Measurements from ENCODE around the gene CTSE. TPM values are rescaled to one million over a fixed set of nuclear protein-coding genes. Genes with fewer than 3 reads are reported as not detected.

Gene CTSE
- polyA plus RNA-seq, 1 donor: 19.6 TPM

- no CpG with 5 or more reads among the region's 3 CpGs for WGBS (ENCODE audit: insufficient coverage, low lambda C conversion rate)
- Histone ChIP-seq H3K4me3 (ENCODE audit: low read length) (no peak overlapping the region), H3K27ac (ENCODE audit: low read length) (no peak overlapping the region), H3K36me3 (ENCODE audit: control insufficient read depth, insufficient read depth, low read length) (no peaks in the 10 kb centered on the region), H3K4me1 (ENCODE audit: control insufficient read depth, insufficient read depth, low read length) (no peaks in the 10 kb centered on the region), H3K9me3 (ENCODE audit: control insufficient read depth, low read depth, low read length) (no peaks in the 10 kb centered on the region), H3K27me3 (ENCODE audit: control insufficient read depth, insufficient read depth, low read length) (no peaks in the 10 kb centered on the region)
- no peak for DNase-seq
Measured at GRCh38 chr1:205980237-205980870, 43.3 kb downstream of the CTSE start.

GRCh38 chr1:205979301-205979700 lies 44.4 kb downstream of the CTSE start:
- H3K27ac ChIP-seq (ENCODE audit: low read length): no peak overlapping the region
- no peak for DNase-seq
- H3K4me1 ChIP-seq (ENCODE audit: control insufficient read depth, insufficient read depth, low read length): no peaks in the 10 kb centered on the region
- no peaks in the 10 kb centered on the region for H3K27me3 ChIP-seq (ENCODE audit: control insufficient read depth, insufficient read depth, low read length)
- peaks cover 6% of the 10 kb centered on the region for H3K9me3 ChIP-seq (ENCODE audit: control insufficient read depth, low read depth, low read length)
- WGBS (ENCODE audit: insufficient coverage, low lambda C conversion rate): no CpG with 5 or more reads among the region's 6 CpGs
- no peaks in the 10 kb centered on the region for H3K36me3 ChIP-seq (ENCODE audit: control insufficient read depth, insufficient read depth, low read length)
- no peak overlapping the region for H3K4me3 ChIP-seq (ENCODE audit: low read length)

GRCh38 chr1:205978676-205979075 lies 45.0 kb downstream of the CTSE start:
- H3K4me1 ChIP-seq (ENCODE audit: control insufficient read depth, insufficient read depth, low read length): no peaks in the 10 kb centered on the region
- no peak overlapping the region for H3K4me3 ChIP-seq (ENCODE audit: low read length)
- DNase-seq: no peak
- no CpG with 5 or more reads among the region's 7 CpGs for WGBS (ENCODE audit: insufficient coverage, low lambda C conversion rate)
- H3K27ac ChIP-seq (ENCODE audit: low read length): no peak overlapping the region
- H3K27me3 ChIP-seq (ENCODE audit: control insufficient read depth, insufficient read depth, low read length): no peaks in the 10 kb centered on the region
- H3K36me3 ChIP-seq (ENCODE audit: control insufficient read depth, insufficient read depth, low read length): no peaks in the 10 kb centered on the region
- peaks cover 13% of the 10 kb centered on the region for H3K9me3 ChIP-seq (ENCODE audit: control insufficient read depth, low read depth, low read length)

- H3K27ac ChIP-seq (ENCODE audit: low read length): no peak overlapping the region
- H3K9me3 ChIP-seq (ENCODE audit: control insufficient read depth, low read depth, low read length): peaks cover 23% of the 10 kb centered on the region
- H3K36me3 ChIP-seq (ENCODE audit: control insufficient read depth, insufficient read depth, low read length): no peaks in the 10 kb centered on the region
- no CpG with 5 or more reads among the region's 2 CpGs for WGBS (ENCODE audit: insufficient coverage, low lambda C conversion rate)
- H3K4me3 ChIP-seq (ENCODE audit: low read length): no peak overlapping the region
- H3K27me3 ChIP-seq (ENCODE audit: control insufficient read depth, insufficient read depth, low read length): no peaks in the 10 kb centered on the region
- peak; percentile 47 to 64 for DNase-seq
- no peaks in the 10 kb centered on the region for H3K4me1 ChIP-seq (ENCODE audit: control insufficient read depth, insufficient read depth, low read length)
Measured at GRCh38 chr1:205977402-205978014, 46.2 kb downstream of the CTSE start.

GRCh38 chr1:205976708-205977401 lies 46.8 kb downstream of the CTSE start:
- H3K4me1 ChIP-seq (ENCODE audit: control insufficient read depth, insufficient read depth, low read length): no peaks in the 10 kb centered on the region
- peak; percentile 40 to 45 for DNase-seq
- H3K36me3 ChIP-seq (ENCODE audit: control insufficient read depth, insufficient read depth, low read length): no peaks in the 10 kb centered on the region
- no peak overlapping the region for H3K27ac ChIP-seq (ENCODE audit: low read length)
- no peak overlapping the region for H3K4me3 ChIP-seq (ENCODE audit: low read length)
- no CpG with 5 or more reads among the region's 8 CpGs for WGBS (ENCODE audit: insufficient coverage, low lambda C conversion rate)
- peaks cover 23% of the 10 kb centered on the region for H3K9me3 ChIP-seq (ENCODE audit: control insufficient read depth, low read depth, low read length)
- H3K27me3 ChIP-seq (ENCODE audit: control insufficient read depth, insufficient read depth, low read length): no peaks in the 10 kb centered on the region

- Histone ChIP-seq H3K4me3 (ENCODE audit: low read length) (no peak overlapping the region), H3K27me3 (ENCODE audit: control insufficient read depth, insufficient read depth, low read length) (no peaks in the 10 kb centered on the region), H3K27ac (ENCODE audit: low read length) (no peak overlapping the region), H3K4me1 (ENCODE audit: control insufficient read depth, insufficient read depth, low read length) (no peaks in the 10 kb centered on the region), H3K36me3 (ENCODE audit: control insufficient read depth, insufficient read depth, low read length) (no peaks in the 10 kb centered on the region), H3K9me3 (ENCODE audit: control insufficient read depth, low read depth, low read length) (peaks cover 23% of the 10 kb centered on the region)
- WGBS (ENCODE audit: insufficient coverage, low lambda C conversion rate): no CpG with 5 or more reads among the region's 4 CpGs
- DNase-seq: no peak
Measured at GRCh38 chr1:205976036-205976435, 47.7 kb downstream of the CTSE start.

GRCh38 chr1:205975387-205975998 lies 48.2 kb downstream of the CTSE start:
- no peaks in the 10 kb centered on the region for H3K36me3 ChIP-seq (ENCODE audit: control insufficient read depth, insufficient read depth, low read length)
- no peaks in the 10 kb centered on the region for H3K4me1 ChIP-seq (ENCODE audit: control insufficient read depth, insufficient read depth, low read length)
- no peak overlapping the region for H3K4me3 ChIP-seq (ENCODE audit: low read length)
- H3K27me3 ChIP-seq (ENCODE audit: control insufficient read depth, insufficient read depth, low read length): no peaks in the 10 kb centered on the region
- H3K9me3 ChIP-seq (ENCODE audit: control insufficient read depth, low read depth, low read length): peaks cover 23% of the 10 kb centered on the region
- DNase-seq: no peak
- WGBS (ENCODE audit: insufficient coverage, low lambda C conversion rate): no CpG with 5 or more reads among the region's 15 CpGs
- no peak overlapping the region for H3K27ac ChIP-seq (ENCODE audit: low read length)

- Histone ChIP-seq H3K4me1 (ENCODE audit: control insufficient read depth, insufficient read depth, low read length) (no peaks in the 10 kb centered on the region), H3K9me3 (ENCODE audit: control insufficient read depth, low read depth, low read length) (peaks cover 23% of the 10 kb centered on the region), H3K27ac (ENCODE audit: low read length) (no peak overlapping the region), H3K4me3 (ENCODE audit: low read length) (no peak overlapping the region), H3K36me3 (ENCODE audit: control insufficient read depth, insufficient read depth, low read length) (no peaks in the 10 kb centered on the region), H3K27me3 (ENCODE audit: control insufficient read depth, insufficient read depth, low read length) (no peaks in the 10 kb centered on the region)
- DNase-seq: no peak
- WGBS (ENCODE audit: insufficient coverage, low lambda C conversion rate): no CpG with 5 or more reads among the region's 3 CpGs
Measured at GRCh38 chr1:205974712-205975111, 49.0 kb downstream of the CTSE start.

GRCh38 chr1:205973377-205974232 lies 50.1 kb downstream of the CTSE start:
- no peak overlapping the region for H3K27ac ChIP-seq (ENCODE audit: low read length)
- H3K4me3 ChIP-seq (ENCODE audit: low read length): no peak overlapping the region
- H3K9me3 ChIP-seq (ENCODE audit: control insufficient read depth, low read depth, low read length): peaks cover 23% of the 10 kb centered on the region
- WGBS (ENCODE audit: insufficient coverage, low lambda C conversion rate): no CpG with 5 or more reads among the region's 8 CpGs
- no peak for DNase-seq
- H3K4me1 ChIP-seq (ENCODE audit: control insufficient read depth, insufficient read depth, low read length): no peaks in the 10 kb centered on the region
- no peaks in the 10 kb centered on the region for H3K27me3 ChIP-seq (ENCODE audit: control insufficient read depth, insufficient read depth, low read length)
- no peaks in the 10 kb centered on the region for H3K36me3 ChIP-seq (ENCODE audit: control insufficient read depth, insufficient read depth, low read length)
